Smooth muscle cell (in vitro differentiated cells): Measurements from ENCODE around the gene TNFRSF12A. TPM values are rescaled to one million over a fixed set of nuclear protein-coding genes. Genes with fewer than 3 reads are reported as not detected.

Source experiments
- DNase-seq: peaks from one replicate; lab custom pipeline; 2025; ENCODE audit not compliant: unreplicated experiment; lab: John Stamatoyannopoulos, UW
- H2AFZ ChIP-seq: fragments of 200-600 bp; sonication (generic); 2 replicates; pipeline ENCODE4 v1.6.0; 2016; ENCODE audit warnings: antibody characterized with exemption, low read depth, mild to moderate bottlenecking
- H3F3A ChIP-seq: fragments of 200-600 bp; sonication (generic); 2 replicates; pipeline ENCODE4 v1.6.0; 2017; ENCODE audit warnings: antibody characterized with exemption, low read depth
- H3K27ac ChIP-seq: fragments of 200-600 bp; sonication (generic); 2 replicates; pipeline ENCODE4 v1.5.1; 2016; ENCODE audit warnings: low read depth, mild to moderate bottlenecking
- H3K27me3 ChIP-seq: fragments of 200-600 bp; sonication (generic); 2 replicates; pipeline ENCODE4 v1.6.1; 2016; ENCODE audit warnings: low read depth, mild to moderate bottlenecking
- H3K36me3 ChIP-seq: fragments of 200-600 bp; sonication (generic); 2 replicates; pipeline ENCODE4 v1.5.1; 2016; ENCODE audit warnings: low read depth
- H3K4me1 ChIP-seq: fragments of 200-600 bp; sonication (generic); 2 replicates; pipeline ENCODE4 v1.5.1; 2016; ENCODE audit warnings: low read depth
- H3K4me2 ChIP-seq: fragments of 200-600 bp; sonication (generic); 2 replicates; pipeline ENCODE4 v1.6.0; 2016; ENCODE audit warnings: mild to moderate bottlenecking
- H3K4me3 ChIP-seq: fragments of 200-600 bp; sonication (generic); 2 replicates; pipeline ENCODE4 v1.5.1; 2016; ENCODE audit warnings: mild to moderate bottlenecking
- H3K79me2 ChIP-seq: fragments of 200-600 bp; sonication (generic); 2 replicates; pipeline ENCODE4 v1.6.0; 2016; ENCODE audit warnings: low read depth, mild to moderate bottlenecking
- H3K9ac ChIP-seq: fragments of 200-600 bp; sonication (generic); 2 replicates; pipeline ENCODE4 v1.6.0; 2016; ENCODE audit warnings: low read depth
- H3K9me3 ChIP-seq: fragments of 200-600 bp; sonication (generic); replicated peaks from 2 replicates; pipeline ENCODE4 v1.5.1; 2016; ENCODE audit warnings: low read depth
- H4K20me1 ChIP-seq: fragments of 200-600 bp; sonication (generic); 2 replicates; pipeline ENCODE4 v1.6.0; 2016; ENCODE audit warnings: low read depth
- CTCF ChIP-seq: fragments of 200-600 bp; sonication (generic); IDR thresholded peaks from 2 replicates; pipeline ENCODE4 v1.5.1; 2017; ENCODE audit warnings: borderline replicate concordance, mild to moderate bottlenecking, antibody characterized with exemption; ENCODE audit not compliant: insufficient read depth, poor library complexity, severe bottlenecking
- WGBS: methylation state at CpG from one replicate; pipeline ENCODE4 v1.1.7; 2016; ENCODE audit warnings: low lambda C conversion rate; 5-methylcytosine and 5-hydroxymethylcytosine counted together
- polyA plus RNA-seq: library from polyadenylated mRNA; unstranded; fragments of >200 nt; fragmentation: Nextera tagmentation; extraction: Ambion mirVana; gene quantifications from 2 replicates; pipeline ENCODE4 v1.2.1, GENCODE V29; 2016
- total RNA-seq: library from RNA; depleted of rRNA; stranded (reverse); fragments of >200 nt; gene quantifications from 2 replicates; pipeline ENCODE4 v1.2.3, GENCODE V29; 2014

Gene TNFRSF12A
- total and polyA plus RNA-seq, 2 experiments from 2014 or later = 219 to 386 TPM

- H3F3A ChIP-seq = peaks cover 12% of the 10 kb centered on the region
- H3K27me3 ChIP-seq = no peaks in the 10 kb centered on the region
- H3K9ac ChIP-seq = no peak overlapping the region
- no peak overlapping the region for H3K4me3 ChIP-seq
- H3K4me2 ChIP-seq = no peak overlapping the region
- no peak overlapping the region for H2AFZ ChIP-seq
- no peaks in the 10 kb centered on the region for H3K9me3 ChIP-seq
- 58% methylated on average over 14 of the region's 14 CpGs for WGBS
- no peak for TF ChIP-seq CTCF
- H3K79me2 ChIP-seq = no peaks in the 10 kb centered on the region
- no peak for DNase-seq
- peaks cover 7% of the 10 kb centered on the region for H3K4me1 ChIP-seq
- H4K20me1 ChIP-seq = peaks cover 9% of the 10 kb centered on the region
- H3K27ac ChIP-seq = peak overlapping the region; percentile 70
- no peaks in the 10 kb centered on the region for H3K36me3 ChIP-seq
These were observed 40.4 kb downstream of the TNFRSF12A start for GRCh38 chr16:3060339-3061127.

- H3K4me3 ChIP-seq = no peak overlapping the region
- H3K27me3 ChIP-seq = no peaks in the 10 kb centered on the region
- H3K36me3 ChIP-seq = no peaks in the 10 kb centered on the region
- 95% methylated on average over 6 of the region's 6 CpGs for WGBS
- peaks cover 8% of the 10 kb centered on the region for H4K20me1 ChIP-seq
- TF ChIP-seq CTCF = no peak
- no peak overlapping the region for H3K4me2 ChIP-seq
- no peak overlapping the region for H3K27ac ChIP-seq
- H3K9me3 ChIP-seq = no peaks in the 10 kb centered on the region
- H2AFZ ChIP-seq = no peak overlapping the region
- no peak overlapping the region for H3K9ac ChIP-seq
- H3F3A ChIP-seq = peaks cover 12% of the 10 kb centered on the region
- no peak for DNase-seq
- H3K4me1 ChIP-seq = peaks cover 7% of the 10 kb centered on the region
- H3K79me2 ChIP-seq = no peaks in the 10 kb centered on the region
These were observed 42.4 kb downstream of the TNFRSF12A start for GRCh38 chr16:3062553-3062952.

- DNase-seq = no peak
- no peak overlapping the region for H3K27ac ChIP-seq
- no peaks in the 10 kb centered on the region for H3K79me2 ChIP-seq
- no peaks in the 10 kb centered on the region for H3K36me3 ChIP-seq
- H3K27me3 ChIP-seq = no peaks in the 10 kb centered on the region
- no peak for TF ChIP-seq CTCF
- H3K4me2 ChIP-seq = no peak overlapping the region
- WGBS = 92% methylated on average over 8 of the region's 8 CpGs
- H3K9ac ChIP-seq = no peak overlapping the region
- no peak overlapping the region for H2AFZ ChIP-seq
- no peak overlapping the region for H3K4me3 ChIP-seq
- H3K9me3 ChIP-seq = no peaks in the 10 kb centered on the region
- H3K4me1 ChIP-seq = peaks cover 3% of the 10 kb centered on the region
- H4K20me1 ChIP-seq = no peaks in the 10 kb centered on the region
- H3F3A ChIP-seq = peaks cover 12% of the 10 kb centered on the region
These were observed 43.6 kb downstream of the TNFRSF12A start for GRCh38 chr16:3063625-3064386.
